Skeletal muscle satellite cell (primary cell): ENCODE measurements around the gene PLCH2.

Experiments used
- H3K27me3 ChIP-seq: 2 replicates; pipeline ENCODE4 v1.7.0; 2013; ENCODE audit warnings: low read length; ENCODE audit not compliant: control insufficient read depth, insufficient read depth
- H3K36me3 ChIP-seq: 2 replicates; pipeline ENCODE4 v1.7.0; 2013; ENCODE audit warnings: mild to moderate bottlenecking, control low read depth, low read length; ENCODE audit not compliant: insufficient read depth
- H3K4me1 ChIP-seq: 2 replicates; pipeline ENCODE4 v1.7.0; 2013; ENCODE audit warnings: low read length; ENCODE audit not compliant: control insufficient read depth, insufficient read depth
- H3K4me2 ChIP-seq: 2 replicates; pipeline ENCODE4 v1.7.0; 2013; ENCODE audit warnings: mild to moderate bottlenecking, low read length
- H3K4me3 ChIP-seq: 2 replicates; pipeline ENCODE4 v1.7.0; 2013; ENCODE audit warnings: low read length
- H3K9ac ChIP-seq: 2 replicates; pipeline ENCODE4 v1.7.0; 2013; ENCODE audit warnings: mild to moderate bottlenecking, low read depth, low read length, moderate library complexity
- H3K9me3 ChIP-seq: replicated peaks from 2 replicates; pipeline ENCODE4 v1.7.0; 2013; ENCODE audit warnings: mild to moderate bottlenecking, control low read depth, low read length

Gene PLCH2

GRCh38 chr1:2472561-2473177 is 3.4 kb upstream of the PLCH2 start:
- H3K36me3 ChIP-seq: no peaks in the 10 kb centered on the region
- no peaks in the 10 kb centered on the region for H3K9me3 ChIP-seq
- no peak overlapping the region for H3K9ac ChIP-seq
- H3K4me1 ChIP-seq: peaks cover 32% of the 10 kb centered on the region
- H3K4me3 ChIP-seq: no peak overlapping the region
- no peak overlapping the region for H3K4me2 ChIP-seq
- peaks cover 5% of the 10 kb centered on the region for H3K27me3 ChIP-seq

- H3K9ac ChIP-seq: no peak overlapping the region
- peaks cover 5% of the 10 kb centered on the region for H3K27me3 ChIP-seq
- no peak overlapping the region for H3K4me2 ChIP-seq
- H3K36me3 ChIP-seq: no peaks in the 10 kb centered on the region
- no peak overlapping the region for H3K4me3 ChIP-seq
- no peaks in the 10 kb centered on the region for H3K9me3 ChIP-seq
- H3K4me1 ChIP-seq: peaks cover 32% of the 10 kb centered on the region
These were observed 2.9 kb upstream of the PLCH2 start for GRCh38 chr1:2473198-2473597.

- Histone ChIP-seq H3K9ac (no peak overlapping the region), H3K4me3 (no peak overlapping the region), H3K4me2 (peak overlapping the region; percentile 61), H3K4me1 (peaks cover 32% of the 10 kb centered on the region), H3K9me3 (no peaks in the 10 kb centered on the region), H3K27me3 (no peaks in the 10 kb centered on the region), H3K36me3 (no peaks in the 10 kb centered on the region)
These were observed 1.8 kb upstream of the PLCH2 start for GRCh38 chr1:2474104-2474844.

GRCh38 chr1:2474933-2475371 is 1.1 kb upstream of the PLCH2 start:
- Histone ChIP-seq H3K4me1 (peaks cover 26% of the 10 kb centered on the region), H3K9ac (no peak overlapping the region), H3K36me3 (no peaks in the 10 kb centered on the region), H3K9me3 (no peaks in the 10 kb centered on the region), H3K4me2 (peak overlapping the region; percentile 61), H3K27me3 (no peaks in the 10 kb centered on the region), H3K4me3 (no peak overlapping the region)

GRCh38 chr1:2475571-2475970 is 518 bp upstream of the PLCH2 start:
- peak overlapping the region; percentile 61 for H3K4me2 ChIP-seq
- H3K36me3 ChIP-seq: no peaks in the 10 kb centered on the region
- no peaks in the 10 kb centered on the region for H3K27me3 ChIP-seq

GRCh38 chr1:2477309-2477708 is 1.2 kb downstream of the PLCH2 start:
- H3K27me3 ChIP-seq: no peaks in the 10 kb centered on the region
- H3K36me3 ChIP-seq: no peaks in the 10 kb centered on the region
- no peak overlapping the region for H3K4me2 ChIP-seq
- H3K4me3 ChIP-seq: no peak overlapping the region
- H3K9me3 ChIP-seq: no peaks in the 10 kb centered on the region
- no peak overlapping the region for H3K9ac ChIP-seq
- peaks cover 24% of the 10 kb centered on the region for H3K4me1 ChIP-seq

More at GRCh38 chr1:2475571-2475970, 518 bp upstream of the PLCH2 start:
- H3K9ac ChIP-seq: no peak overlapping the region
- peaks cover 22% of the 10 kb centered on the region for H3K4me1 ChIP-seq
- H3K4me3 ChIP-seq: no peak overlapping the region
- H3K9me3 ChIP-seq: no peaks in the 10 kb centered on the region

- H3K4me1 ChIP-seq: peaks cover 24% of the 10 kb centered on the region
These were observed 1.9 kb downstream of the PLCH2 start for GRCh38 chr1:2477791-2478499.

GRCh38 chr1:2479186-2479585 is 3.1 kb downstream of the PLCH2 start:
- H3K4me1 ChIP-seq: peaks cover 19% of the 10 kb centered on the region
- H3K27me3 ChIP-seq: no peaks in the 10 kb centered on the region
- H3K9ac ChIP-seq: no peak overlapping the region
- no peaks in the 10 kb centered on the region for H3K36me3 ChIP-seq
- H3K4me3 ChIP-seq: no peak overlapping the region
- H3K4me2 ChIP-seq: no peak overlapping the region
- no peaks in the 10 kb centered on the region for H3K9me3 ChIP-seq

More at GRCh38 chr1:2477791-2478499, 1.9 kb downstream of the PLCH2 start:
- H3K4me2 ChIP-seq: no peak overlapping the region
- H3K4me3 ChIP-seq: no peak overlapping the region
- no peaks in the 10 kb centered on the region for H3K27me3 ChIP-seq
- no peak overlapping the region for H3K9ac ChIP-seq
- no peaks in the 10 kb centered on the region for H3K36me3 ChIP-seq
- no peaks in the 10 kb centered on the region for H3K9me3 ChIP-seq

- Histone ChIP-seq H3K36me3 (no peaks in the 10 kb centered on the region), H3K9me3 (no peaks in the 10 kb centered on the region), H3K9ac (no peak overlapping the region), H3K4me3 (no peak overlapping the region), H3K27me3 (no peaks in the 10 kb centered on the region), H3K4me1 (peaks cover 15% of the 10 kb centered on the region), H3K4me2 (no peak overlapping the region)
These were observed 3.5 kb downstream of the PLCH2 start for GRCh38 chr1:2479618-2480017.

GRCh38 chr1:2480236-2480985 is 4.3 kb downstream of the PLCH2 start:
- no peak overlapping the region for H3K4me3 ChIP-seq
- H3K27me3 ChIP-seq: no peaks in the 10 kb centered on the region
- H3K36me3 ChIP-seq: no peaks in the 10 kb centered on the region
- H3K4me2 ChIP-seq: no peak overlapping the region
- H3K9me3 ChIP-seq: no peaks in the 10 kb centered on the region
- no peak overlapping the region for H3K9ac ChIP-seq
- peaks cover 7% of the 10 kb centered on the region for H3K4me1 ChIP-seq

GRCh38 chr1:2480986-2481364 is 4.9 kb downstream of the PLCH2 start:
- Histone ChIP-seq H3K27me3 (no peaks in the 10 kb centered on the region), H3K36me3 (no peaks in the 10 kb centered on the region), H3K9ac (no peak overlapping the region), H3K4me3 (no peak overlapping the region), H3K9me3 (no peaks in the 10 kb centered on the region), H3K4me1 (peaks cover 4% of the 10 kb centered on the region), H3K4me2 (no peak overlapping the region)
